GM21529 (cell line): Measurements from ENCODE around the gene H2AZ1.
"Not testable (repeated sequence)": the region's sequence is repeated elsewhere in the genome, so short reads cannot be mapped to it uniquely, and the experiment has no call there.

Experiments used
- ATAC-seq: cut with Tn5 transposase; IDR thresholded peaks from one replicate; pipeline ENCODE4 v1.9.1; 2021; ENCODE audit not compliant: unreplicated experiment

The H2AZ1 gene

DNA sequence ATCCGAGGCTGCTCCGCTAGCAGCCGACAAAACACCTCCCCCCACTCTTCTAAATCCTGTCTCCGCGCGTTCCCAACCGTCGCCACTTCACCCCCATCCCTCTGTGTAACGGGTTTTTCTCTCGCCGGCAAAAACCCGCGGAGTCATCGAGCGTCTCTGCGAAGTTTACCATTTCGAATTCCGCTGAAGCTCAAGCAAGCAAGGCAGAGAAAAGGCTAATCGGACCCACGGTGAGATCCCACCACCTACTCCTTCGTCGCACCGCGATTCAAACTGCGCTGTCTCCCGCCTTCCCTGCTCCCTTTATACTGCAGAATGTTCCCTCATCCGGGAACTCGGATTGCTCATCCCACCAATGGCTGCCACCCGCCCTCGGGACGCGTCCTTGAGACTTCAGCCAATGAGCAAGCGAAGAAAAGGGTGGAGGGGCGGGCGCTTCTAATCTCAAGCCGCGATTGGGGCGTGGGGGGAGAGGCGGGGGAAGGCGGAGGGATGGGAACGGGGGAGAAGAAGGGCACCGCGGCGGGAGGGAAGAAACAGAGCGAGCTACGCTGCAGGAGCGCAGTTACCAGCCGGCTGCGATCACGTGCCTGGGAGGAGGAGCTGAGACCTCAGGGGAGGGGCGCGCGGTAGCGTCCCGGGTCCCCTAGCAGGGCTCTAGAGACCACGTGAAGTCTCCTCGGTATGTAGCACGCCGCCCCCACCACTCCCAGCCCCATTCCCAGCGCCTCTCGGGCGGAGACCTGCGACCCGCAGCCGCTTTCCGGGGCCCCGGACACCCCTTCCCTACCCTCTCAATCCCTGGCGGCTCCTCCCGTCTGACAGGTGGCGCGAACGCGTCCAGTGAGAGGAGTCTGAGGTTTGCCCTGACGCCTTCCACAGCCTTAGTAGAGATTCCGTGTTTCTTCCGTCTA, at the start of gene H2AZ1:
Gene H2AZ1 (minus strand): TSS at position 277 of the 914 bp plus-strand sequence. CDS start 105 bp downstream, at position 172.
- ATAC-seq = peak; percentile 58

DNA sequence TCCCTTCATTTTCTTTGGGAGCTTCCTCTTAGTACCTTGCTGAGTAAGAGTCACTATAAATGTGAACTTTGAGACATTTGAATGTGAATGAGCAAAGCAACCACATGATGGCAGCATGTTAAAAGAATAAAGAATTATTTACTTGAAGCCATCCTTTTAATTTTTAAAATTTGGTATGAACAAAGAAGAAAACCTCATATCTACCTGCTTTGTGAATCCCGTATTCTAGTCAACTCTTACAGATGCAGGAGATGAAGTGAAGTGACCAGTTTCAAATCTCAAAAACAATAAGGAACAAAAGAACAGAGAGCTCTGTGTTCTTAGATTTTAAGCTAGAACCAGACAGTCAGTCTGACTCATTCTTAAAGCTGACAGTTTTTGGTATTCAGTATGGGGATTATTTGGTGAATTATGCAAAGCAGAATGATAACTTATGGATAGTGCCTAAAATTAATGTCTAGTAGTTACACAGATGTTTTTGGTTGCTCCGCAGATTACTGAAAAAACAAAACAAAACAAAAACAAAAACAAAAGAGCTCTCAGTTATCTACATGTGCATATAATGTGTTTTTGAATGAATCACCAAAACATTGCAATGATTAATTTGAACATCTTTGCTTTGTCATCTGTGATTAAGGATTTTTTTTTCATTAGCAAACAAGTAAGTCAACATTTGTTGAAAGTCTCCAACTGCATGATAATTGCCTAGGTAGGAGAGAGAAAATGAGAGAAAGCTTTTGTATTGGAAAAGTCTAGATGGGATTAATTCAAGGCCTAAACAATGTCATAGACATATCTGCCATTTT, 48.2 kb upstream of the H2AZ1 start:
- peak; percentile 68 for ATAC-seq

DNA sequence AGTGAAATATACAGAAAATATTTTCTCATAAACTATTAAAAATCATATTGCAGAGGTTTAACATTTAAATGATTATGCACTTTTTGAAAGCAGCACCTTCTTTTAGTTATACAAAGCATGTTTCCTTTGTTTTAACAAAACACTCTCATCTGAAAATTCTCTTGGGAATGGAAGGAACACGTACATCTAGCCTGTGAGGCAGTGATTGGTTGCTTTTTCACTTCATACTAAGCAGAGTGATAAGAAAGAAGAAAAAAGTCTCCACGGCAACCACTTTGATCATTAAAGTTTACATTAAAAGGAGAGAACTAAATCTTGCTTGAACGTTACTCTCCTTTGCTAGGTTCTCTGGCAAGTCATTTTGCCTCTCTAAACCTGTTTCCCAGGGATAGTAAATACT, 41.7 kb upstream of the H2AZ1 start:
- ATAC-seq = no peak

DNA sequence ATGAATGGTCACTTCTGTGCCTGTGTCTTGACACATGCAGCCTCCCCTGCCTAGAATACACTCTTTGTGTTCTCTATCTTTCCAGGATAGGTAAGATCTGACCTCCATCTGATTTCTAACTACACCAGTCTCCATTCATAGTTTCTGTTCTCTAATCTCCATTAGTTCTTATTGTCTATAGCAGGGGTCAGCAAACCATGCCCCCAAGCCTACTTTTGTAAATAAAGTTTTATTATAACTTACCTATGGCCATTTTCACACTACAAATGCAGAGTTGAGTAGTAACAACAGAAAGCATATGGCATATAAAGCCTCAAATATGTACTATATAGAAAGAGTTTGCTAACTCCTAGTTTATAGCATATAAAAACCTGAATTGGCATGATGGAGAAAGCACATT, 37.6 kb upstream of the H2AZ1 start:
- ATAC-seq = no peak

DNA sequence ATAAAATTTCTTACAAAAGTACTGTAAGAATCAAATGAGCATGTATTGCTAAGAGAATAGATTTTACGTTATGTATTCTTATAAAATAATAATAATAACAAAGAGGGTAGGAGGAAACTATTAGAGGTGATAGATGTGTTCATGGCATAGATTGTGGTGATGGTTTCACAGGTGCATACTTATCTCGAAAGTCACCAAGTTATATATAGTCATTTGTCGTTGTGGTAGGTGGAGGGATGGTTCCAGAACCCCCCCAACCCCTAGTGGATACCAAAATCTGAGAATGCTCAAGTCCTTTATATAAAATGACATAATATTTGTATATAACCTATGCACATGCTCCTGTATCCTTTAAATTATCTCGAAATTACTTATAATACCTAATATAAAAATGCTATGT, 36.7 kb upstream of the H2AZ1 start:
- peak; percentile 52 for ATAC-seq

DNA sequence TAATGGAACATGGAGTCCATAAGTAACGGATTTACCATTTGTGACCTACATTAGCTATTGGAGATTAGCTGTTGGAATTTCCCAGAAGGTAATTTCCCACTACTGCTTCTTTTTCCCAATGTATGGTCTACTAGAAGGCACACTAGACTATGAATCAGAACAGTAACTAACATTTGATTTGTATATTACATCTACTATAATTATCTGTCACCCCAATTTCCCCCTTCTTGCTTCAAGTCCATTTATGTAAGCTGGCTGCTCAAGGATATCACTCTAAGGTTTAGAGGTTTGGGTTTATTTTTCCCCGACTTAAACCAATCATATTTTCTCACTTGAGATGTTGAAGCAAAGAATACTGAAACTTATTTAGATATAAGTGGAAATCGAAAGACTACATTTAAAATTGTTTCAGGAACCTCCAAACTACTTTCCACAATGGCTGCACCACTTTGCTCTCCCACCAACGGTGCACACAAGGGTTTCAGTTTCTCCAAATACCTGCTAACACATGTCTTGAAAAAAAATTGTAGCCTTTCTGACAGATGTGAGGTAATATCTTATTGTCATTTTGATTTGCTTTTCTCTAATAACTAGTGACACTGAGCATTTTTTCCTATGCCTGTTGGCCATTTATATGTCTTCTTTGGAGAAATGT, 33.3 kb upstream of the H2AZ1 start:
- peak; percentile 51 for ATAC-seq

DNA sequence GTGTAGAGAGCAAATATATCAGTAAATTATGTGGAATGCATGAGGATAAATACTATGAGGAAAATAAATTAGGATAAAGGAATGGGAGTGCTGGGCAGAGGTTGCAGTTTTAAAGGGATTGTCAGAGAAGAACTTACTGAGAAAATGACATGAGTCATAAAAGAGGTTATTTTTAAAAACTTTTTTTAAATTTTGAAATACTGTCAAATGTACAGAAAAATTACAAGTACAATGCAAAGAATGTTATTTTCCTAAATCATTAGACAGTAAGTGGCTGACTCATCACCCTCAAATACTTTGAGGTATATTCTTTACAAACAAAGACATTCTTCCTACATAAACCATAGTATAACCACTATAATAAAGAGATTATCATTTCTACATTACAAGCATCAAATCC, 29.8 kb upstream of the H2AZ1 start:
- no peak for ATAC-seq

DNA sequence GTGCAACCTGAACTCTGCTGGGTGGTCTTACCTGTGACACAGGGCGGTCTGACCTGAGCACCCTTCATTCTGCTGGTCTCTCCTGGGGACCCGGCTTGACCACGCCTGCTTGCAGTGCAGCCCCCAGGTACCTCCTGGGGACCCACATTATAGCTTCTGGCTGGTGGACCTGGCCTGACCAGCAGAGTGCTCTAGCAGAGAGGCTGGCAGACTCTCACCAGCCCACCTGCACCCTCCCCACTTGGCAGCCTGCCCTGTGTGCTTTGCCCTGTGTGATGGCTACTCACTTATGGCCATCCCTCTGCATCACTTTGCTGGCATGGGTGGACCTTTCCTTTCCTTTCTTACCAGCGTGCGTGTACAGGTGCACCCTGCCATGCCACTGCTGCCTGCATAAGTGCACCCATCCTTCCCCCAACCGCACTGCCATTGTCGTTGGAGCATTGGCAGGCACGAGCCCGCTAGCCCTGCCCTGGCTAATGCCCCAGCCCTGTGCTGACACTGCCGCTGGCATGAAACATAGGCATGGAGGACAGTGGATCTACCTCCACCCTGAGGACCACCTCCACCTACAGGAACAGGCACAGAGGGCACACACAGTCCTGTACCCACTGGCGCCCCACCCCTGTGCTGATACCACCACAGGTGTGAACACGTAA, 21.5 kb upstream of the H2AZ1 start:
- ATAC-seq = no peak

DNA sequence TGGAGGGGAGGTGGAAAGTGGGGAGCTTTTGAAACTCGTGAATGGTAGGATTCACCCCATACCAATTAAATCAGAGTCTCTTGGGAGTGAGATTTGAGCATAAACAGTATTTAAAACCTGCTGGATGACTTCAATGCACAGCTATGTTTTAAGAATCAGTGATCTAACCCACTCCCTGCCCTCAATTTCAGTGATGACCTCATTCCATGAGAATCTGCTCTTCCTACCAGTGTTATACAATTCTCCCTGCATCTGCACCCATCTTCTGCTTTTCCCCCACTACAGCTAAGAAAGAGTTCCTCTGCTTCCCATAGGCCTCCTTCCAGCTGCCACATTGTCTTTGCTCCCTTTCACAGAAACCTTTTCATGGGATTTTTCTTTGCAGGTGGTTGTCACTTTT, 18.3 kb upstream of the H2AZ1 start:
- ATAC-seq = no peak

DNA sequence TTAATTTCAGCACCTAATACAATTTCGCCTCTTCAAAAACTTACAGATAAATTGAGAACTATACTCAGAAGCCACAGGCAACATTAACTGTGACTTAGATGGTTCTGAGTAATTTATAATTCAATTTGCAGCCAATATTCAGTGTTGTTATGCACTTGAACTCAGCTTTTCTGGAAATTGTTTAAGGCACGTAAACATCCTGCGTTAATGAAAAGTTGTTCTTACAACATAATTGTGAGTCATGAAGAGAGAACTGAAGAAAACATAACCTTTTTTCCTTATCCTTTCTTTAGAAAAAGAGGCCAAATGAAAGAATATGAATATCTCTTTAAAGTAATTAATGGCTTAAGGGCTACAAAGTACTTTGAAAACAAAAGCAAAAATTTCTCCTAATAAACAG, 16.6 kb upstream of the H2AZ1 start:
- ATAC-seq = no peak

DNA sequence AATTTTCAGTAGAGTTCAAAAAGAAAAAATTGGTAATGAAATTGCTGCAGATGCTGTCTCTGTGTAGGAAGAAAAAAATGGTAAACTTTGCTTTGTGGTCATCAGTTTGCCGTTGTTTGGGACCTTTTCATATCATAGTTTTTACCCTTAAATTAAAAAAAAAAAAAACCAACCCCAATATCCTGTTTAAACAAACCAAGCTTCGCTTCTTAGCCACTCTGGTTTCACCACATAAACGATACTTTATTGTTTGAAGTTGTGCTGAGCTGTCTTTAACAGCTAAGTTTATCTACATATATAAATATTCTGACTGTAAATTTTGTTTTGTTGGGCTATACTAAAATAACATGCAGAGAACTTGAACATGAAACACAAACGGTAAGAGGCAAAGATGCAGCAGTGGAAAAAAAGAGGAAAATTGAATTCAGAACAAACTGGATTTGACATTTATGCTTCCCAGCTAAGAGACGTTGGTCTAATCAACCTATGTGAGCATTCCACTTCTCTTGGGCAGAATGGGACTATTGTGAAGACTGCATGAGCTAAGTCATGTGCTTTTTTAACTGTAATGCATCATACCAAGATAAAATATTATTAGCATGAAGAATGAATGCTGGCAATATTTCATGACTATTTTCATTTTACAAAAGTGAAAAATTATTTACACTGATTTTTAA, 15.7 kb upstream of the H2AZ1 start:
- no peak for ATAC-seq

DNA sequence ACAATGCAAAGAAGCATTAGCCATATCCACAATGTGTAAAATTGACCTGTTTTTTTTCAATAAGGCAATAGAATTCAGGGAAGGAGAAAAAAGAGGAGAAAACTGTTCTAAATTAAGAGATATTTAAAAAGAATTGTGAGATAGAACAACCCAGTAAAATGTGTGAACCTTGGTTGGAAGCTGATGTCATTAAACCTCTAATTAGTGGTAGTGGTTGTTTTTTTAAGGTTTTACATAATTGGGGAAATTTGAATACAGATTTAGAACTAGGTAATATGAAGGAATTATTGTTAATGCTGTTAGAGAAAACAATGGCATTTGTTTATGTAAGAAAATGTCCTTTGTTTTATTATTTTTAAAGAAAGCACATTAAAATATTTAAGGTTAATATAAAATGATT, 15.1 kb upstream of the H2AZ1 start:
- ATAC-seq = no peak

DNA sequence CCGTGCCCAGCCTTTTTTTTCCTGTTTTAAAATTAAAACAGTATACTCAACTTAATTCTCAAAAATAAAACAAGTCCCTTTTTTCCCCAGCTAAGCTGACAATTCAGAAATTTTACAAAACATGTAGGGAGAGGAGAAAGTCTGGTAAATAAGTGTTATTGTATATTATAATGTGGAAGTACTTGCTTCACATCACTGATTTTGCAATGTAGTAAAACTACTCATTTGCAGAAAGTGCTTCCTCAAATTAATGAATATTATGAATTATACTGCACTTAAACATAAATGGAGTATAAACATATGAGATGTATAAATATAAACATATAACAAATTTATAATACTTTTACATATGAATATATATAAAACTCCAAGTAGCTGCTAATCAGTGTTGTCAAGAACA, 11.6 kb upstream of the H2AZ1 start:
- ATAC-seq = no peak

DNA sequence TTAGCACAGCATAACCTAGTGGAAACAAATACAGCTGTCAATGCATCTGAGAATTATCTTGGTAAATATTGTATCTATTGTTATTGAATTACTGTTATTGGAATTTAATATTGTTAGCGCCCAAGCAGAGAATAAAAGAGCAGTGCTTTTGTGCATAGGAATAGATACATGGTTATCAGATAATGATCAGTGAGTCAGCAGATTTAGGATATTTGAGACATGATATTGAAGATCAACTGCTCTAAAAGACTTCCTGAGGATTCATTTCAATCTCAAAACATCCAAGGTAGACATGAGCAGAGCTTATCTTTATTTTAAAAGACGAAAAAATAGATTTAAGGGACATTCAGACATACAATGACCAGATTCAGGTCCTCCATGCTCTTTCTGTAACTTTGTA, 10.6 kb upstream of the H2AZ1 start:
- no peak for ATAC-seq

DNA sequence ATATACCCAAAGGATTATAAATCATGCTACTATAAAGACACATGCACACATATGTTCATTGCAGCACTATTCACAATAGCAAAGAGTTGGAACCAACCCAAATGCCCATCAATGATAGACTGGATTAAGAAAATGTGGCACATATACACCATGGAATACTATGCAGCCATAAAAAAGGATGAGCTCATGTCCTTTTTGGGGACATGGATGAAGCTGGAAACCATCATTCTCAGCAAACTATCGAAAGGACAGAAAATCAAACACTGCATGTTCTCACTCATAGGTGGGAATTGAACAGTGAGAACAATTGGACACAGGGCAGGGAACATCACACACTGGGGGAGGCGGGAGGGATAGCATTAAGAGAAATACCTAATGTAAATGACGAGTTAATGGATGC, 8.1 kb upstream of the H2AZ1 start:
- not testable (repeated sequence) for ATAC-seq

DNA sequence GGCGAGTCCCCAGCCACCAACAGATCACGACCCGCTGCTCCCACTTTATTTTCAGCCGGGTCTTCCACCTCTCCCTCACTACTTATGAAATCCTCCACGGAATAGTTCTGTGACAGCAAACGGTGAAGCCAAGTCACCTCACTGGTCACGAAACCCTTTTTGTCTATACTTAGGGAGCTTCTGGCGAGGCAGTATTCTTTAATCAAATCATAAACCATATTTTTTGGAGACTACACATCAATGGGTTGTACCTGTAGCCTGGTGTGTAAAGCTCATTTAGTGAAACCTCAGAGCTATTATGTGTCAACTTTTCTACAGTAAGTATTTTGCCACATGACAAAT, 809 bp upstream of the H2AZ1 start:
- no peak for ATAC-seq

DNA sequence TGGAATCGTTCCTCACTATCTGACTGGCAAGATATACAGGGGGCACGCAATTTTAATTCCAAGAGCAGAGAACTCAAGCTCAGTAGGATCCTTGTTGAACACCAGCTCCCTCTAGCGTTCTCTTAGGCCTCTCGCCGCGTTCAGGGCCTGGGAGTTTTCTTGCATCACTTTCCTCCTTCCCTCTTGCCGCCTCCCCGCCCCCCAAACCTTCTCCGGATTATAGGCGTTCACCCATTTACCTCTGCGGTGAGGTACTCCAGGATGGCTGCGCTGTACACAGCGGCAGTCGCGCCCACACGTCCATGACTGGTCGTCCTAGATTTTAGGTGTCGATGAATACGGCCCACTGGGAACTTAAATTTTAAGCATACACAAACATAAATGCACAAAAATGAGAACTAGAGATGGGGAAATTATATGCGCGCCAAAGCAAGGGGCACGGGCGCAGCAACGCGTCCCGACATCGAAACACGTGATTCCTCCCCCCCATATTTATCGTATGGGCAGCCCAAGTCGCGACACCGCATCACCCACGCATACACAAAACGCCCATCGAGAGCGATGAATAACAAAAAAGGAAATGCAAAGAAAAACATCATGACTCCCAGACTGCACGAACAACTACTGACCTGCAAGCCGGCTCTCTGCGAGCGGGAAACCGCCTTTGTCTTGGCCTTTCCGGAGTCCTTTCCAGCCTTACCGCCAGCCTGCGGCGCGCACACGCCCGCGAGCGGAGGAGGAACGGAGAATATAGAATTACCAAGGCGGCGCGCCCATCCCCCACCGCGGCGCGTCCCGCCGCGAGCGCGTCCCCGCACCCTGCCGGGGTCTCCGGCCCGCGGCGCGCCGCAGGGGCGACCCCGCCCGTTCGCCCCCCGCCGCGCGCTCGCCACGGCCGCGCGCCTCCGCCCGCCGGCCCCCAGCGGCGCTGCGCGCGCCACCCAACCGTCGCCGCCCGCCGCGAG, 759 bp downstream of the H2AZ1 start:
- peak; percentile 29 for ATAC-seq

DNA sequence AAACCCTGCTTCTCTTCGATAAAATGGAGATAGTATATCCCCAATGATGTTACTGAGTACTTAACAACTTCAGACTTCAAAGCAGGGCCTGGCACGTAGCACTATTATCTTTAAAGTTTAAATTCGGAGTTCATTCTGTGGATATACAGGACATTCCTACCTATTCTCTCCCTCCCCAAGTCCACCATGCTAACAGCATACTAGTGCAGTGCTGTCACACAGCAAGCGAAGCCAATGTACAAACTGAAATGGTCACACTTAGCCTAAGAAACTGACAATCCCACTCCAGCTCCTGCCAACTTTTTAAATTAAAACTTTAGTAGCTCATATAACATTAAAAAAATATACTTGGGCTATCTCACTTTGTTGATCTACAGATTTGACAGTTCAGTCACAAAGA, 2.5 kb downstream of the H2AZ1 start:
- ATAC-seq = no peak

DNA sequence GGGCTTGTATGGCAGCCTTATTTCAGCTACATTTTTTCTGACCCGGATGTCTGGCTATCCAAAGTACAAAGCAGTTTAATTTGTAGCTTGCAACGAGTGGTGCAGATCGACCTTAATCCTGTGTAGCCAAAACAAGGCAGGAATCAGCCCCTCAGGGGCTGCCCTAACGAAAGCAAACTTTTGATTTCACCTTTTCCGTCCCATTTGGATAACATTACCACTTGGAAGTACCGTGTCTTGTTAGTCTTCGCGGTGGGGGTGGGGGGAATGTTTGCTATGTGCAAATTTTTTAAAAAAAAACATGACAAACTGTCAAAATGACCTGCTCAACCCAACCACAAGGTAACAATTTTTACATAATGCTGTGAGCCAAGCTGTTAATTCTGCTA, 2.9 kb downstream of the H2AZ1 start:
- no peak for ATAC-seq
